ENCODE data around the gene GLP1R.
"Not testable (repeated sequence)": the region's sequence is repeated elsewhere in the genome, so short reads cannot be mapped to it uniquely, and the experiment has no call there.

The GLP1R gene

DNA sequence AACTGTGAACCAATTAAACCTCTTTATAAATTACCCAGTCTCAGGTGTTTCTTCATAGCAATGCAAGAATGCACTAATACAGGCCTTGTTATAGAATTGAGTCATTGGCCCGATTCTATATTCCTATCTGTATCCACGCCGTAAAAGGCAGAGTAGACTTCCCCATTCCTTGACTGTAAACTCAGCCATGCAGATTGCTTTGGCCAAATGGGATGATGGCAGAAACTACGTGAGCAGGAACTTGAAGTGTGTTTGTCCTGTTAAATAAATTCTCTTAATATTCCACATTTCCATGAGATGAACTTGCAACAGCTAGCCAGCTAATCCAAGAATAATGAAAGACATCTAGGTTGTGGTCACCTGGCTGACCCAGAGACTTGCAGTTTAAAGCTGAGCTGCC is 70.3 kb downstream of the GLP1R start:
- in situ Hi-C loops (cut with MboI; ENCODE audit: low sequenced_read_pairs): no loop called here

DNA sequence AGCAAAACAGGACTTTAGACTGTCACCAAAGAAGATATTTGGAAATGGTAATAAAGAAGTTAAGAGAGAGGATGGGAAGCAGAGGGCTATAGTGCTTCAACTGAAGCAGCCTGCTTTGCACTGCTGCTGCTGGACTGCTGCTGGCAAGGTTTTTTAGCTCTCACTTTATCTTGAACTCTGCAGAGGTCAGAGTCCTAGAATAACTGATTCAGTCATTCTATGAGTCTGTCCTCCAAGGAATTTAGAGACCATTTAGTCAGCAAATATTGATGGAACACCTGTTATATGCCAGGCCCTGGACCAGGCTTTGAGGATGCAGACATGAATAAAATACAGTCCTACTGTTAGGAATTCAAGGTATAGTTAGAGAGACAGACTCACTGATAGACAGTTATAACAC is 75.5 kb downstream of the GLP1R start:
- in situ Hi-C loops (cut with MboI; ENCODE audit: low sequenced_read_pairs): no loop called here

DNA sequence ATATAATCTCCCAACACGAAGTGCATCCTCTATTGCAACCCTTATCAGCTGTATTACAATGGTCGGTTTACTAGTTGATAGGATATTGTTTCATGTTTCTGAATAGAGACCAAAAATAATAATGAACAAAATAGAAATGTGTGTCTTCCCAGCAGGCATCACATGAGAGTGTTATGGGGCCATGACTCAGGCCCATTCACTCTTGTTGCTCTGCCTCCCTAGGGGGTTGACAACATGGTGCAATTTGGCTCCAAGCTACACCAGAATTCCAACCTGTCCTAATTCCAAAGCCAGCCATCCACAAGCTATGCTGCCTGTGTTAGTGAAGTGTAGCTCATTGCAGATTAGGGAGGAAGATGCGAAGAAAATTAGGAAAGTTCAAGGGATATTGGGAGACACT is 79.5 kb downstream of the GLP1R start:
- in situ Hi-C loops (cut with MboI; ENCODE audit: low sequenced_read_pairs): no loop called here

DNA sequence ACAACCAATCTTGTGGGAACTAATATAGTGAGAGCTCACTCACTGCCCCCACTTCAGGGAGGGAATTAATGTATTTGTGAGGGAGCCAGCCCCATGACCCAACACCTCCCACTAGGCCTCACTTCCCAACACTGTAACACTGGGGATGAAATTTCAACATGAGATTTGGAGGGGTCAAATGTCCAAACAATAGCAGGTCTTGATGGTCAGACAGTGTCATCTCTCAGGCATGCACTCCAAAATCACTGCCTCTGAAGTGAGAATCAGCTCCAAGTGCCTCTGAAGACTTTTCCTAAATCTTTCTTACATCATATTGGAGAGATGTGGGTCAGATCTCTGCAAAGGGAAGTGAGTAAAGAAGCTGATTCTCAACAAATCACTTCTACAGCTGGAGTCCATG is 80.3 kb downstream of the GLP1R start:
- in situ Hi-C loops (cut with MboI; ENCODE audit: low sequenced_read_pairs): no loop called here

DNA sequence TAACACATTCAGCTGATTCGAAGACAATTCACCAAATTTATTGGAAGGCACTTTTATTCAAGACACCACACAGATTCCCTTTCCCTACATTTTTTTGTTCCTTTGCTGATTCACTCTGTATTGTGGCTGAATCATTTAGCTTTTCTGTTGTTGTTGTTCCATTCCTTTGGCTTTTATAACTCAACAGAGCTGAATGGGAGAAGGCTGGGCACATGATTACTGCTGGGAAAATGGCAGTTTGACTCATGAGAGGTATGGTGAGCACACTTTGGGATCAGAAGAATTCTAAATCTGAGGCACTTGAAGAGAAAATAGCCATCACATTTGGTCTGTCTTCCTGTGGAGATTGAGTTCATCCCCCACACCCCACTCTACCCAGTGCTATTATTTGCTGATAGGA is 82.1 kb downstream of the GLP1R start:
- in situ Hi-C loops (cut with MboI; ENCODE audit: low sequenced_read_pairs): no loop called here

DNA sequence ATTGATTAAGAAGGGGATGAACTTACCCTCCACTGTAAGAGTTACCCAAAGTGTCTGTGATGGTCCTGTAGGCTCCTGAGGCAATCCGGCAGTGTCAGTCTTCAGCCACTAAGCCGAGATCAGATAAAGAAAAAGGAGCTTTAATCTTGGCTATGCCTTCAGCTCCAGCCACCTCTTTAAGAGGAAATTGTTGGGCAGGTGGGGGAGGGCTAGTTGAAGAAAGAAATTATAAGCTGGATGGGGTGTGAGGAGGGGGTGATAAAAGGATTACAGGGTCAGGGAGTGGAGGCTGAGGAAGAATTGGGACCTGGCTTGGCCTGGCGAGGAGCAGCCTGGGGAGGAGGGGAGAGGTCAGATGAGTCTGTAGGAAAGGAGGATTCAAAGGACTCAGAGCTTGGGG is 86.2 kb downstream of the GLP1R start:
- in situ Hi-C loops (cut with MboI; ENCODE audit: low sequenced_read_pairs): not testable (repeated sequence)

DNA sequence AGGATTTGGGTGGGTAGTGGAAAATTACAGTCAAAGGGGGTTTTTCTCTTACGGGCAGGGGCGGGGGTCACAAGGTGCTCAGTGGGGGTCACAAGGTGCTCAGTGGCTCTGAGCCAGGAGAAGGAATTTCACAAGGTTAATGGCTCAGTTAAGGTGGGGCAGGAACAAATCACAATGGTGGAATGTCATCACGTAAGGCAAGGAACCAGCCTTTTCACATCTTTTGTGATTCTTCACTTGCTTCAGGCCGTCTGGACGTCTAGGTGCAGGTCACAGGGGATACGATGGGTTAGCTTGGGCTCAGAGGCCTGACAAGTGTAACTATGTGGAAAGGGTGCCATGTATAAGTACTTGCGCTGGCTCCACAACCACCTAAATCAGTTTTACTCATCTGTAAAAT is 87.6 kb downstream of the GLP1R start:
- in situ Hi-C loops (cut with MboI; ENCODE audit: low sequenced_read_pairs): not testable (repeated sequence)

DNA sequence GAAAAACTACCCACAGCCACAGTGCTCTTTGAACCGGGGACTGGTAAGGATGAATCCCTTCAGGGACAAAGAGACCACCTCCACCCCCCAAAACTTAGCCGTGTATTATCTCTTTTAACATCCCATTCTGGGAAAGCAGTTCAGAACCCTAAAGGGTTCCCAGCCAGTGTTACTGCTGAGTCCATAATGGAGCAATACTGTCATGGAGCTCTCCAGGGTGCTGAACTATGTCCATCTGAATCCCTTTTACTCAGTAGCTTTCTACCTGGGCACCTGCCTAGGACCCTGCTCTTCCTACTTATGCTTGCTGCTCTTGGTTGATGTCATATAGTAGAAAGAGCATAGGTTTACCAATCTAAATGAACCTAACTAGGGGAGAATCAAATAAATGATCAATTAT is 88.7 kb downstream of the GLP1R start:
- in situ Hi-C loops (cut with MboI; ENCODE audit: low sequenced_read_pairs): no loop called here
